GM13977 (cell line): ENCODE measurements around the gene GIPC1.
"Not testable (repeated sequence)": the region's sequence is repeated elsewhere in the genome, so short reads cannot be mapped to it uniquely, and the experiment has no call there.

ENCODE experiments used
- DNase-seq: peaks from one replicate; pipeline ENCODE4 v3.0.0; 2012; ENCODE audit warnings: low spot score
- CTCF ChIP-seq: IDR thresholded peaks from 2 replicates; pipeline ENCODE4 v1.5.1; 2012; ENCODE audit warnings: mild to moderate bottlenecking, control low read depth; ENCODE audit not compliant: insufficient read depth; ENCODE audit errors: extremely low read depth, missing control alignments
- in situ Hi-C: fragments of 300-500 bp; cut with MboI; formaldehyde crosslinking; loops from one replicate; pipeline ENCODE4 v1.12.0; 2022; ENCODE audit warnings: low sequenced_read_pairs, low pct_unique_long_range_greater_than_20kb, mixed read lengths, inconsistent platforms; ENCODE audit not compliant: unreplicated experiment

GIPC1 gene

GRCh38 chr19:14470031-14470876, 25.7 kb downstream of the GIPC1 start:
- peak; percentile 20 for DNase-seq
- TF ChIP-seq CTCF: no peak
- in situ Hi-C loops: no loop called here

- peak; percentile 26 for DNase-seq
- peak; percentile 3 for TF ChIP-seq CTCF
- in situ Hi-C loops: no loop called here
Observed at GRCh38 chr19:14467816-14468215, 28.1 kb downstream of the GIPC1 start.

- in situ Hi-C loops: no loop called here
- DNase-seq: no peak
- no peak for TF ChIP-seq CTCF
Observed at GRCh38 chr19:14467391-14467790, 28.5 kb downstream of the GIPC1 start.

- in situ Hi-C loops: no loop called here
- TF ChIP-seq CTCF: no peak
- no peak for DNase-seq
Observed at GRCh38 chr19:14463747-14464146, 32.2 kb downstream of the GIPC1 start.

GRCh38 chr19:14462401-14462800, 33.5 kb downstream of the GIPC1 start:
- DNase-seq, in situ Hi-C loops: not testable (repeated sequence)

- in situ Hi-C loops: no loop called here
- no peak for TF ChIP-seq CTCF
- no peak for DNase-seq
Observed at GRCh38 chr19:14460935-14461334, 35.0 kb downstream of the GIPC1 start.

- in situ Hi-C loops: no loop called here
- no peak for DNase-seq
- TF ChIP-seq CTCF: no peak
Observed at GRCh38 chr19:14459703-14460102, 36.2 kb downstream of the GIPC1 start.

- in situ Hi-C loops, DNase-seq: not testable (repeated sequence)
Observed at GRCh38 chr19:14452303-14452702, 43.6 kb downstream of the GIPC1 start.
